H9 (cell line): ENCODE data around the gene CLEC9A. TPM values are rescaled to one million over a fixed set of nuclear protein-coding genes. Genes with fewer than 3 reads are reported as not detected.

Source experiments
- DNase-seq: peaks from one replicate; pipeline ENCODE4 v3.0.0-alpha.2; 2017
- H2AFZ ChIP-seq: one replicate; pipeline ENCODE4 v1.6.1; 2013; ENCODE audit warnings: mild to moderate bottlenecking, low read length, control low read depth, moderate library complexity
- H2AK5ac ChIP-seq: 2 replicates; pipeline ENCODE4 v1.6.1; 2013; ENCODE audit warnings: low read length, control low read depth, mixed read lengths; ENCODE audit not compliant: insufficient read length
- H2BK120ac ChIP-seq: one replicate; pipeline ENCODE4 v1.6.1; 2013; ENCODE audit warnings: low read depth, mild to moderate bottlenecking, low read length, control low read depth, inconsistent platforms; ENCODE audit not compliant: poor library complexity, severe bottlenecking
- H2BK12ac ChIP-seq: 2 replicates; pipeline ENCODE4 v1.6.1; 2013; ENCODE audit warnings: low read length, control low read depth, mixed read lengths, low read depth; ENCODE audit not compliant: insufficient read length
- H2BK15ac ChIP-seq: 2 replicates; pipeline ENCODE4 v1.6.1; 2013; ENCODE audit warnings: low read depth, low read length, control low read depth
- H2BK20ac ChIP-seq: one replicate; pipeline ENCODE4 v1.6.1; 2013; ENCODE audit warnings: low read depth, mild to moderate bottlenecking, low read length, control low read depth, inconsistent platforms; ENCODE audit not compliant: poor library complexity, severe bottlenecking
- H2BK5ac ChIP-seq: 2 replicates; pipeline ENCODE4 v1.6.1; 2013; ENCODE audit warnings: low read length, control low read depth, mixed read lengths; ENCODE audit not compliant: insufficient read length
- H3K14ac ChIP-seq: 2 replicates; pipeline ENCODE4 v1.6.1; 2013; ENCODE audit warnings: low read length, control low read depth; ENCODE audit not compliant: insufficient read depth
- H3K18ac ChIP-seq: 2 replicates; pipeline ENCODE4 v1.6.1; 2013; ENCODE audit warnings: low read depth, mild to moderate bottlenecking, mixed read lengths, low read length, control low read depth; ENCODE audit not compliant: insufficient read length
- H3K23ac ChIP-seq: 2 replicates; pipeline ENCODE4 v1.6.1; 2013; ENCODE audit warnings: low read length, control low read depth, mixed read lengths, low read depth; ENCODE audit not compliant: insufficient read length
- H3K23me2 ChIP-seq: 2 replicates; pipeline ENCODE4 v1.6.1; 2013; ENCODE audit warnings: low read depth, mild to moderate bottlenecking, mixed read lengths, low read length, control low read depth; ENCODE audit not compliant: insufficient read length, poor library complexity, severe bottlenecking
- H3K27ac ChIP-seq: 2 replicates; pipeline ENCODE4 v1.5.1; 2013; ENCODE audit warnings: low read length, control low read depth, mixed read lengths, low read depth; ENCODE audit not compliant: insufficient read length
- H3K27me3 ChIP-seq: 2 replicates; pipeline ENCODE4 v1.6.1; 2013; ENCODE audit warnings: low read length, control low read depth, inconsistent platforms; ENCODE audit not compliant: insufficient read depth
- H3K4ac ChIP-seq: 2 replicates; pipeline ENCODE4 v1.6.1; 2013; ENCODE audit warnings: low read depth, mild to moderate bottlenecking, control low read depth, inconsistent platforms, low read length, moderate library complexity
- H3K4me1 ChIP-seq: 2 replicates; pipeline ENCODE4 v1.6.1; 2013; ENCODE audit warnings: low read length, control low read depth, inconsistent platforms; ENCODE audit not compliant: insufficient read depth
- H3K4me2 ChIP-seq: 2 replicates; pipeline ENCODE4 v1.6.1; 2013; ENCODE audit warnings: low read length, control low read depth, mixed read lengths; ENCODE audit not compliant: insufficient read length, insufficient read depth
- H3K56ac ChIP-seq: 2 replicates; pipeline ENCODE4 v1.6.1; 2013; ENCODE audit warnings: low read depth, mild to moderate bottlenecking, mixed read lengths, low read length, control low read depth; ENCODE audit not compliant: insufficient read length
- H3K79me1 ChIP-seq: 2 replicates; pipeline ENCODE4 v1.6.1; 2013; ENCODE audit warnings: low read depth, mild to moderate bottlenecking, moderate library complexity, low read length, control low read depth, inconsistent platforms; ENCODE audit not compliant: insufficient read depth, poor library complexity, severe bottlenecking
- H3K79me2 ChIP-seq: 2 replicates; pipeline ENCODE4 v1.6.1; 2013; ENCODE audit warnings: low read length, control low read depth, inconsistent platforms; ENCODE audit not compliant: insufficient read depth
- H3K9ac ChIP-seq: 2 replicates; pipeline ENCODE4 v1.6.1; 2013; ENCODE audit warnings: low read length, control low read depth, mixed read lengths; ENCODE audit not compliant: insufficient read length; ENCODE audit errors: extremely low read depth
- H3K9me3 ChIP-seq: one replicate; pipeline ENCODE4 v1.6.1; 2013; ENCODE audit warnings: low read depth, low read length, inconsistent platforms; ENCODE audit not compliant: control insufficient read depth
- H3T11ph ChIP-seq: one replicate; pipeline ENCODE4 v1.6.1; 2013; ENCODE audit warnings: mild to moderate bottlenecking, low read length, control low read depth, inconsistent platforms
- H4K20me1 ChIP-seq: one replicate; pipeline ENCODE4 v1.6.1; 2013; ENCODE audit not compliant: control insufficient read depth, insufficient read length, insufficient read depth
- H4K5ac ChIP-seq: 2 replicates; pipeline ENCODE4 v1.6.1; 2013; ENCODE audit warnings: low read depth, mild to moderate bottlenecking, mixed read lengths, low read length, control low read depth; ENCODE audit not compliant: insufficient read length
- H4K8ac ChIP-seq: replicated peaks from 2 replicates; pipeline ENCODE4 v1.6.1; 2013; ENCODE audit warnings: low read length, control low read depth, mixed read lengths, low read depth; ENCODE audit not compliant: insufficient read length
- H4K91ac ChIP-seq: 2 replicates; pipeline ENCODE4 v1.6.1; 2013; ENCODE audit warnings: low read depth, mild to moderate bottlenecking, moderate library complexity, mixed read lengths, low read length, control low read depth; ENCODE audit not compliant: insufficient read length
- H3K27ac Mint-ChIP-seq, 3 experiments: 2 replicates in 2 of 3; 3 replicates in 1 of 3; pipeline ENCODE4 v1.8.0; 2020 to 2021; ENCODE audit warnings: mixed read lengths in 3 of 3, mild to moderate bottlenecking in 1 of 3, moderate library complexity in 1 of 3
- H3K27me3 Mint-ChIP-seq: 2 replicates; pipeline ENCODE4 v1.8.0; 2021; ENCODE audit warnings: low read depth, mild to moderate bottlenecking, moderate library complexity, mixed read lengths
- H3K36me3 Mint-ChIP-seq, 3 experiments: 2 replicates in 2 of 3; 3 replicates in 1 of 3; pipeline ENCODE4 v1.8.0; 2020 to 2021; ENCODE audit warnings: low read depth in 3 of 3, mixed read lengths in 3 of 3; ENCODE audit not compliant: insufficient read depth in 1 of 3
- H3K4me1 Mint-ChIP-seq, 2 experiments: 2 replicates each; pipeline ENCODE4 v1.8.0; 2020; ENCODE audit warnings: mixed read lengths in 2 of 2
- H3K4me3 Mint-ChIP-seq, 2 experiments: 2 replicates in 1 of 2; 3 replicates in 1 of 2; pipeline ENCODE4 v1.8.0; 2020 to 2021; ENCODE audit warnings: mild to moderate bottlenecking in 2 of 2, mixed read lengths in 2 of 2, moderate library complexity in 1 of 2
- H3K9me3 Mint-ChIP-seq, 2 experiments: 2 replicates in 1 of 2; 3 replicates in 1 of 2; pipeline ENCODE4 v1.8.0; 2020; ENCODE audit warnings: mild to moderate bottlenecking in 2 of 2, mixed read lengths in 2 of 2, moderate library complexity in 1 of 2
- CTCF ChIP-seq: fragments of 200-600 bp; sonication (generic); conservative IDR thresholded peaks from 3 replicates; pipeline ENCODE4 v1.8.0; 2021; ENCODE audit warnings: antibody characterized with exemption, mild to moderate bottlenecking
- WGBS: extraction: QIAGEN DNeasy Blood & Tissue Kit; methylation state at CpG from one replicate; pipeline ENCODE4 v1.1.7; 2013; ENCODE audit warnings: missing lambda C conversion rate, low lambda C conversion rate, mixed read lengths; ENCODE audit not compliant: insufficient read length; ENCODE audit errors: extremely low coverage; 5-methylcytosine and 5-hydroxymethylcytosine counted together
- total RNA-seq: library from RNA; stranded (reverse); gene quantifications from 2 replicates; pipeline ENCODE4 v1.2.1, GENCODE V29; 2021

The CLEC9A gene
- total RNA-seq, 1 experiment from 2014 or later, result not detected

DNA sequence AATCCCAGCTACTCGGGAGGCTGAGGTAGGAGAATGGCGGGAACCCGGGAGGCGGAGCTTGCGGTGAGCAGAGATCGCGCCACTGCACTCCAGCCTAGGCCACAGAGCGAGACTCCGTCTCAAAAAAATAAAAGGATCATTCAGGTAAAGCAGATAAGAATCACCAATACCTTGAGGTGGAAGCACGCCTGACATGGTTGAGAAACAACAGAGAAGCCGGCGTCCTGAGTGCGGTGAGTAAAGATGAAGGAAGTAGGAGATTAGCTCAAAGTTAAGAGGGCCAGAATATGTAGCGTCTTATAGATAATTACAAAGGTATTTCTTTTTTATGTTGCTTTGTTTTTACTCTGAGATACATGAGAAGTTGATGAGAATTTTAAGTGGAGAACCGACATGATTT is 84.8 kb downstream of the CLEC9A start:
- Histone ChIP-seq H3K79me1 (no peaks in the 10 kb centered on the region), H3K27me3 (no peaks in the 10 kb centered on the region), H2AK5ac (no peak overlapping the region), H3K14ac (no peak overlapping the region), H3K9ac (no peak overlapping the region), H3K23ac (no peak overlapping the region), H3K4ac (no peak overlapping the region), H4K91ac (no peak overlapping the region), H2BK120ac (no peak overlapping the region), H2BK20ac (no peak overlapping the region), H3K4me1 (no peaks in the 10 kb centered on the region), H2BK5ac (no peak overlapping the region), H3K27ac (no peak overlapping the region), H3K18ac (no peak overlapping the region), H4K8ac (no peak overlapping the region), H2AFZ (no peak overlapping the region), H3K56ac (no peak overlapping the region), H3K4me2 (no peak overlapping the region), H3K79me2 (no peaks in the 10 kb centered on the region), H3K23me2 (no peaks in the 10 kb centered on the region), H3K9me3 (no peaks in the 10 kb centered on the region), H3T11ph (no peak overlapping the region), H2BK12ac (no peak overlapping the region), H2BK15ac (no peak overlapping the region), H4K20me1 (no peaks in the 10 kb centered on the region), H4K5ac (no peak overlapping the region)
- no peak for TF ChIP-seq CTCF
- peaks cover 7% of the 10 kb centered on the region in 2 experiments; a peak in 4 of 5 replicates for H3K9me3 Mint-ChIP-seq
- no peak overlapping the region for H3K27ac Mint-ChIP-seq
- H3K36me3 Mint-ChIP-seq, result peaks cover 0 to 18% (median 7%) of the 10 kb centered on the region in 3 experiments; a peak in 4 of 7 replicates
- WGBS, result no CpG with 5 or more reads among the region's 15 CpGs
- peaks cover 3% of the 10 kb centered on the region; the same call in 1 of the 2 replicates for H3K27me3 Mint-ChIP-seq
- no peak overlapping the region for H3K4me3 Mint-ChIP-seq
- no peak for DNase-seq
- no peaks in the 10 kb centered on the region for H3K4me1 Mint-ChIP-seq

Other genes with a start within 250 kb of the CLEC9A start
- not detected in 2 replicates for gene KLRF1, start 203.2 kb upstream of the CLEC9A start, total RNA-seq
- not detected in 2 replicates for gene CLEC2B, start 161.3 kb upstream of the CLEC9A start, total RNA-seq
- not detected in 2 replicates for gene KLRF2, start 149.2 kb upstream of the CLEC9A start, total RNA-seq
- 0.87 TPM in 1 of 2 replicates, not detected in the other for gene CLEC2A, start 98.3 kb upstream of the CLEC9A start, total RNA-seq
- not detected in 2 replicates for gene CLEC12A, start 59.3 kb upstream of the CLEC9A start, total RNA-seq
- not detected in 2 replicates for gene CLEC1B, start 31.6 kb upstream of the CLEC9A start, total RNA-seq
- gene CLEC12B, start 20.1 kb upstream of the CLEC9A start, total RNA-seq, result not detected in 2 replicates
- not detected in 2 replicates for gene CLEC1A, start 68.3 kb downstream of the CLEC9A start, total RNA-seq
- not detected in 2 replicates for gene CLEC7A, start 99.5 kb downstream of the CLEC9A start, total RNA-seq
- gene OLR1, start 141.4 kb downstream of the CLEC9A start, total RNA-seq, result not detected in 2 replicates
- not detected in 2 replicates for gene TMEM52B, start 148.3 kb downstream of the CLEC9A start, total RNA-seq
- 53.4 and 55.6 TPM in 2 replicates for gene GABARAPL1, start 182.2 kb downstream of the CLEC9A start, total RNA-seq